NB4 (cell line): Measurements from ENCODE around the gene RBMS3.

Experiments
- MYC ChIP-seq: IDR thresholded peaks from 2 replicates; pipeline ENCODE4 v1.6.1; 2011; ENCODE audit warnings: low read depth, low read length
- POLR2A ChIP-seq: IDR thresholded peaks from 2 replicates; pipeline ENCODE4 v1.6.1; 2011; ENCODE audit warnings: mild to moderate bottlenecking; ENCODE audit not compliant: insufficient read length; ENCODE audit errors: extremely low read depth
- TF ChIP-seq, protein P1 (sequence below): IDR thresholded peaks from one replicate; pipeline ENCODE4 v1.5.1; 2012; ENCODE audit warnings: low read depth, low read length
- TF ChIP-seq, protein P2 (sequence below): IDR thresholded peaks from 2 replicates; pipeline ENCODE4 v1.6.1; 2011; ENCODE audit warnings: low read depth, low read length

DNA sequence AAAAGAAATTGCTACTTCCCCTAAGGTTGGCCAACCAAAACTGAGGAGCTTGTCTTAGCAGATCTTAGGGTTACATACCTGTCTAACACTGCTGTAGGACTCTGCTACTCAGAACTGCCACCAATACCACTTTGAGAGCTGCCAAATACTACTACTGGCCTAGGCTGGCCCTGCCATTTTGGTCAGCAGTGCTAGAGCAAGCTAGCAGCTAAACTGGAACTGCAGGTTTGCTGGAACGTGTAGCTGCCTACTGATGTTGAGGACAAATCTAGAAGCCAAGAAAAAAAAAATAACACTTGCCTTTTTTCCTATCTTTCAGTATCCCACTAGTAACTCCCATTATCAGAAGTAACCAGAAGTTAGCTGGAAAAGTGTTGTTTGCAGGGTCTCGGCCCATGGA is 387.4 kb downstream of the RBMS3 start:
- TF ChIP-seq, protein P1, sequence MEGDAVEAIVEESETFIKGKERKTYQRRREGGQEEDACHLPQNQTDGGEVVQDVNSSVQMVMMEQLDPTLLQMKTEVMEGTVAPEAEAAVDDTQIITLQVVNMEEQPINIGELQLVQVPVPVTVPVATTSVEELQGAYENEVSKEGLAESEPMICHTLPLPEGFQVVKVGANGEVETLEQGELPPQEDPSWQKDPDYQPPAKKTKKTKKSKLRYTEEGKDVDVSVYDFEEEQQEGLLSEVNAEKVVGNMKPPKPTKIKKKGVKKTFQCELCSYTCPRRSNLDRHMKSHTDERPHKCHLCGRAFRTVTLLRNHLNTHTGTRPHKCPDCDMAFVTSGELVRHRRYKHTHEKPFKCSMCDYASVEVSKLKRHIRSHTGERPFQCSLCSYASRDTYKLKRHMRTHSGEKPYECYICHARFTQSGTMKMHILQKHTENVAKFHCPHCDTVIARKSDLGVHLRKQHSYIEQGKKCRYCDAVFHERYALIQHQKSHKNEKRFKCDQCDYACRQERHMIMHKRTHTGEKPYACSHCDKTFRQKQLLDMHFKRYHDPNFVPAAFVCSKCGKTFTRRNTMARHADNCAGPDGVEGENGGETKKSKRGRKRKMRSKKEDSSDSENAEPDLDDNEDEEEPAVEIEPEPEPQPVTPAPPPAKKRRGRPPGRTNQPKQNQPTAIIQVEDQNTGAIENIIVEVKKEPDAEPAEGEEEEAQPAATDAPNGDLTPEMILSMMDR = no peak
- no peak for TF ChIP-seq POLR2A
- TF ChIP-seq, protein P2, sequence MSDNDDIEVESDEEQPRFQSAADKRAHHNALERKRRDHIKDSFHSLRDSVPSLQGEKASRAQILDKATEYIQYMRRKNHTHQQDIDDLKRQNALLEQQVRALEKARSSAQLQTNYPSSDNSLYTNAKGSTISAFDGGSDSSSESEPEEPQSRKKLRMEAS = no peak
- no peak for TF ChIP-seq MYC
